ENCODE results near the gene SYNC. TPM values are rescaled to one million over a fixed set of nuclear protein-coding genes. Genes with fewer than 3 reads are reported as not detected.
A peak's percentile ranks its signal among the peaks of the same experiment; 100 is the strongest.

SYNC gene
- total RNA-seq, 1 experiment from 2014 or later = 1.9 TPM

DNA sequence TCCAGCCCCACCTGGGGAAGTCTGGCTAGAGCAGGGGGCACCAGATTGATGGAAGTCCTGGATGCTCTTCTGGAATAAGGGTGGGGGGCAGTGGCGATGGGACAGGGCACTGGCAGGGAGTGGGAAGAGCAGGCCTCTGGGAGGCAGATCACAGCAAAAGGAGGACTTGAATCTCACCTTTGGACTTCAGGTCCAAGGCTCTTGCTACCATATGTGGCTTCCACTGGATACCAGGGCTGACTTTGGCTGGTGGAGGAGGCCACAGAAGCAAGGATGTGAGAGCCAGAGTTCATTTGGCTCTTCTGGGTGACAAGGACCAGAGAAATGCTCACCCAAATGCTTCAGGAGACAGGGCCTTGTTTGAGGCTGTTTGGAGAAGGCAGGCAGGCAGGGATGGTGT is 16.0 kb upstream of the SYNC start:
- no peaks in the 10 kb centered on the region for H3K9me3 Mint-ChIP-seq (ENCODE audit: unreplicated experiment)
- no peaks in the 10 kb centered on the region for H3K36me3 Mint-ChIP-seq (ENCODE audit: insufficient read depth, unreplicated experiment)
- no TSS peak for BruUV-seq (replicated peaks)
- H3K27ac Mint-ChIP-seq (ENCODE audit: low read depth, unreplicated experiment) = peak overlapping the region; percentile 46
- ChIA-PET POLR2A (interaction anchor here (0.9 kb wide), 1 partner anchor 67 kb away, joined by 3 read pairs; the partner anchor contains the start of gene RBBP4), CTCF (interaction anchor here (16.5 kb wide), 1 partner anchor 57 kb away, joined by 418 read pairs; no protein-coding TSS in a partner anchor)
- DNase-seq (ENCODE audit: unreplicated experiment) = no peak
- intact Hi-C loops (cut with micrococcal nuclease) = no loop called here
- no peak overlapping the region for H3K4me3 Mint-ChIP-seq (ENCODE audit: unreplicated experiment)
- H3K4me1 Mint-ChIP-seq (ENCODE audit: insufficient read depth, unreplicated experiment) = peaks cover 19% of the 10 kb centered on the region
- no peak for TF ChIP-seq CTCF (IDR thresholded peaks at IDR 0.05; ENCODE audit: unreplicated experiment)
- H3K27me3 Mint-ChIP-seq (ENCODE audit: insufficient read depth, unreplicated experiment) = no peaks in the 10 kb centered on the region

GRCh38 chr1:32718036-32718435 is 15.5 kb upstream of the SYNC start:
- intact Hi-C loops (cut with micrococcal nuclease) = no loop called here
- DNase-seq (ENCODE audit: unreplicated experiment) = no peak
- H3K4me3 Mint-ChIP-seq (ENCODE audit: unreplicated experiment) = no peak overlapping the region
- no peak for TF ChIP-seq CTCF (IDR thresholded peaks at IDR 0.05; ENCODE audit: unreplicated experiment)
- peaks cover 19% of the 10 kb centered on the region for H3K4me1 Mint-ChIP-seq (ENCODE audit: insufficient read depth, unreplicated experiment)
- ChIA-PET POLR2A (interaction anchor here (0.9 to 4.4 kb wide), 4 partner anchors 8 to 67 kb away, joined by 3 to 70 read pairs (median 9); partner anchors contain the start of gene RBBP4), CTCF (interaction anchor here (0.7 to 16.5 kb wide), 3 partner anchors 9 to 57 kb away, joined by 3 to 418 read pairs (median 4); no protein-coding TSS in a partner anchor)
- peak overlapping the region; percentile 70 for H3K27ac Mint-ChIP-seq (ENCODE audit: low read depth, unreplicated experiment)
- no peaks in the 10 kb centered on the region for H3K27me3 Mint-ChIP-seq (ENCODE audit: insufficient read depth, unreplicated experiment)
- no peaks in the 10 kb centered on the region for H3K36me3 Mint-ChIP-seq (ENCODE audit: insufficient read depth, unreplicated experiment)
- BruUV-seq (replicated peaks) = no TSS peak
- no peaks in the 10 kb centered on the region for H3K9me3 Mint-ChIP-seq (ENCODE audit: unreplicated experiment)

- peak overlapping the region; percentile 70 for H3K27ac Mint-ChIP-seq (ENCODE audit: low read depth, unreplicated experiment)
- no peaks in the 10 kb centered on the region for H3K36me3 Mint-ChIP-seq (ENCODE audit: insufficient read depth, unreplicated experiment)
- DNase-seq (ENCODE audit: unreplicated experiment) = no peak
- H3K9me3 Mint-ChIP-seq (ENCODE audit: unreplicated experiment) = no peaks in the 10 kb centered on the region
- intact Hi-C loops (cut with micrococcal nuclease) = no loop called here
- no peaks in the 10 kb centered on the region for H3K27me3 Mint-ChIP-seq (ENCODE audit: insufficient read depth, unreplicated experiment)
- no peak for TF ChIP-seq CTCF (IDR thresholded peaks at IDR 0.05; ENCODE audit: unreplicated experiment)
- no peak overlapping the region for H3K4me3 Mint-ChIP-seq (ENCODE audit: unreplicated experiment)
- ChIA-PET CTCF (interaction anchor here (0.7 to 16.5 kb wide), 3 partner anchors 9 to 58 kb away, joined by 3 to 418 read pairs (median 4); no protein-coding TSS in a partner anchor), POLR2A (interaction anchor here (0.8 to 4.4 kb wide), 9 partner anchors 8 to 105 kb away, joined by 3 to 70 read pairs (median 9); partner anchors contain the start of gene RBBP4)
- H3K4me1 Mint-ChIP-seq (ENCODE audit: insufficient read depth, unreplicated experiment) = peaks cover 19% of the 10 kb centered on the region
- BruUV-seq (replicated peaks) = no TSS peak
Measured at GRCh38 chr1:32717503-32717902, 14.9 kb upstream of the SYNC start.

DNA sequence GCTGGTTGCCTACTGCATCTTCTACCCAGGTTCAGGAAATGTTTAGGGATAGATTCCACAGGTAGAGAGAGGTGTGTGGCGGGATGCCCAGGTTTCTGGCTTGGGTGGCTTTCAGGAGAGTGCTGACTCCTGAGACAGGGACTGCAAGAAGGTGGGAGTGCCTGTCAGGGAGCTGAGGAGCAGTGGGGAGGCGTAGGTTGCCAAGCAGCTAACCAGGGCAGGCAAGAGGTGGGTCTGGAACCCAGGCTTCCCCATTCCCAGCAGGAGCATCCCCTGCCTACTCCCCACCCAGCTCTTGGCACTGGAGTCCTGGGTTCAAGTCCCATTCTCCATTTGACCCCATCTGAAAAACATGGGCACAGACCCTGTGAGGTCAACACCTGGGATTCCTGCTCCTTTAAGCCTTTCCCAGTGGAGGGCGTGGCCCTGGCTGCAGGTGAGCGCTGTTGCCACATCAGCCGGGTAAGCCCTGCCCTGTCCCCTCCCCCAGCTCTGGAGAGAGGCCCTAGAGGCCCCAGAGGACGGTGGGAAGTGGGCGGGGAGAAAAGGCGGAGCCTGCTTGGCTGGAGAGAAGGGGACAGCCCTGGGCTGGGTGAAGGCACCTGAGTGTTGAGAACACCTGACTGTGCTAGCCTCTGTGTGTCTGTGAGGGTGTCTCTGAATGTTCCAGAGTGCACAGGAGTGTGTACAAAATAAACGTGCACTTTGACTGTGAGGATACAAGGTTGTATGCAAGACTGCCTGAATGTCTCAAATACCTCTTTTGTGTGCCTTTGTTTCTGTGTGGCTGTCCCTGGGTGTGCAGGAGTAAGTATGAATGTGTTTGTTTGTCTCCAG is 14.0 kb upstream of the SYNC start:
- Mint-ChIP-seq H3K27ac (ENCODE audit: low read depth, unreplicated experiment) (peak overlapping the region; percentile 70), H3K9me3 (ENCODE audit: unreplicated experiment) (no peaks in the 10 kb centered on the region), H3K27me3 (ENCODE audit: insufficient read depth, unreplicated experiment) (no peaks in the 10 kb centered on the region), H3K4me1 (ENCODE audit: insufficient read depth, unreplicated experiment) (peaks cover 19% of the 10 kb centered on the region), H3K4me3 (ENCODE audit: unreplicated experiment) (peak overlapping the region; percentile 38), H3K36me3 (ENCODE audit: insufficient read depth, unreplicated experiment) (no peaks in the 10 kb centered on the region)
- ChIA-PET CTCF (interaction anchor here (0.8 to 16.5 kb wide), 6 partner anchors 15 to 156 kb away, joined by 3 to 418 read pairs (median 4); no protein-coding TSS in a partner anchor), POLR2A (interaction anchor here (0.7 to 4.4 kb wide), 17 partner anchors 9 to 100 kb away, joined by 3 to 70 read pairs (median 6); partner anchors contain the start of genes YARS1 and ZBTB8OS)
- BruUV-seq (replicated peaks) = no TSS peak
- intact Hi-C loops (cut with micrococcal nuclease) = no loop called here
- no peak for TF ChIP-seq CTCF (IDR thresholded peaks at IDR 0.05; ENCODE audit: unreplicated experiment)
- DNase-seq (ENCODE audit: unreplicated experiment) = peak; percentile 96

Data from MCF 10A (cell line).